Activated naive CD4-positive, alpha-beta T cell treated with anti-CD3 and anti-CD28 coated beads, Interleukin-2, amount 10 ng/mL, durations not matched to agents 7 days and 5 days (primary cell): ENCODE measurements around the gene AK5.

Source experiments
- CTCF ChIA-PET: fragments of 350-600 bp; sonication (Branson Sonifier 250); formaldehyde crosslinking; loops from one replicate; lab custom pipeline; 2021; ENCODE audit warnings: antibody characterized with exemption; lab: Charles Lee
- DNase-seq: peaks from one replicate; pipeline ENCODE4 v3.0.0-alpha.2; 2020
- H3K27ac Mint-ChIP-seq: one replicate; pipeline ENCODE4 v1.8.0; 2021; ENCODE audit warnings: mild to moderate bottlenecking, moderate library complexity, mixed read lengths
- H3K27me3 Mint-ChIP-seq: one replicate; pipeline ENCODE4 v1.8.0; 2021; ENCODE audit warnings: mild to moderate bottlenecking, mixed read lengths
- H3K36me3 Mint-ChIP-seq: one replicate; pipeline ENCODE4 v1.8.0; 2021; ENCODE audit warnings: mixed read lengths
- H3K4me1 Mint-ChIP-seq: one replicate; pipeline ENCODE4 v1.8.0; 2021; ENCODE audit warnings: mixed read lengths
- H3K4me3 Mint-ChIP-seq: one replicate; pipeline ENCODE4 v1.8.0; 2021; ENCODE audit warnings: mild to moderate bottlenecking, moderate library complexity, mixed read lengths
- H3K9me3 Mint-ChIP-seq: one replicate; pipeline ENCODE4 v1.8.0; 2021; ENCODE audit warnings: mixed read lengths

AK5 gene

GRCh38 chr1:77540501-77541161 is 258.8 kb downstream of the AK5 start:
- Mint-ChIP-seq H3K36me3 (no peaks in the 10 kb centered on the region), H3K27me3 (no peaks in the 10 kb centered on the region), H3K9me3 (no peaks in the 10 kb centered on the region), H3K27ac (no peak overlapping the region), H3K4me1 (peaks cover 6% of the 10 kb centered on the region), H3K4me3 (no peak overlapping the region)
- CTCF ChIA-PET: no interaction called here
- no peak for DNase-seq

- no peak overlapping the region for H3K27ac Mint-ChIP-seq
- CTCF ChIA-PET: interaction anchor here (1.3 kb wide), 1 partner anchor 8 kb away, joined by 3 read pairs; no protein-coding TSS in a partner anchor
- peaks cover 6% of the 10 kb centered on the region for H3K4me1 Mint-ChIP-seq
- no peaks in the 10 kb centered on the region for H3K27me3 Mint-ChIP-seq
- no peak for DNase-seq
- H3K36me3 Mint-ChIP-seq: no peaks in the 10 kb centered on the region
- no peak overlapping the region for H3K4me3 Mint-ChIP-seq
- no peaks in the 10 kb centered on the region for H3K9me3 Mint-ChIP-seq
Observed at GRCh38 chr1:77541162-77541545, 259.3 kb downstream of the AK5 start.

- no peaks in the 10 kb centered on the region for H3K27me3 Mint-ChIP-seq
- H3K4me1 Mint-ChIP-seq: peaks cover 6% of the 10 kb centered on the region
- H3K36me3 Mint-ChIP-seq: no peaks in the 10 kb centered on the region
- H3K9me3 Mint-ChIP-seq: no peaks in the 10 kb centered on the region
- no peak overlapping the region for H3K27ac Mint-ChIP-seq
- no peak for DNase-seq
- H3K4me3 Mint-ChIP-seq: no peak overlapping the region
- CTCF ChIA-PET: interaction anchor here (0.8 kb wide), 1 partner anchor 1390 kb away, joined by 3 read pairs; no protein-coding TSS in a partner anchor
Observed at GRCh38 chr1:77542813-77543420, 261.1 kb downstream of the AK5 start.

- Mint-ChIP-seq H3K36me3 (no peaks in the 10 kb centered on the region), H3K9me3 (no peaks in the 10 kb centered on the region), H3K27ac (no peak overlapping the region), H3K4me3 (no peak overlapping the region), H3K4me1 (peaks cover 6% of the 10 kb centered on the region), H3K27me3 (no peaks in the 10 kb centered on the region)
- CTCF ChIA-PET: interaction anchor here (1.8 kb wide), 1 partner anchor 10 kb away, joined by 7 read pairs; no protein-coding TSS in a partner anchor
- DNase-seq: no peak
Observed at GRCh38 chr1:77543822-77544448, 262.1 kb downstream of the AK5 start.

GRCh38 chr1:77544845-77545244 is 263.0 kb downstream of the AK5 start:
- CTCF ChIA-PET: interaction anchor here (0.6 to 1.8 kb wide), 2 partner anchors 11 to 112 kb away, joined by 3 to 7 read pairs; no protein-coding TSS in a partner anchor
- Mint-ChIP-seq H3K4me1 (peaks cover 3% of the 10 kb centered on the region), H3K27ac (no peak overlapping the region), H3K27me3 (no peaks in the 10 kb centered on the region), H3K36me3 (no peaks in the 10 kb centered on the region), H3K4me3 (no peak overlapping the region), H3K9me3 (no peaks in the 10 kb centered on the region)
- DNase-seq: no peak

- no peaks in the 10 kb centered on the region for H3K27me3 Mint-ChIP-seq
- no peak overlapping the region for H3K4me3 Mint-ChIP-seq
- DNase-seq: no peak
- H3K4me1 Mint-ChIP-seq: no peaks in the 10 kb centered on the region
- no peaks in the 10 kb centered on the region for H3K9me3 Mint-ChIP-seq
- H3K27ac Mint-ChIP-seq: no peak overlapping the region
- CTCF ChIA-PET: interaction anchor here (1.8 kb wide), 1 partner anchor 12 kb away, joined by 7 read pairs; no protein-coding TSS in a partner anchor
- no peaks in the 10 kb centered on the region for H3K36me3 Mint-ChIP-seq
Observed at GRCh38 chr1:77545970-77546369, 264.2 kb downstream of the AK5 start.

GRCh38 chr1:77546890-77547289 is 265.1 kb downstream of the AK5 start:
- no peak overlapping the region for H3K27ac Mint-ChIP-seq
- H3K9me3 Mint-ChIP-seq: no peaks in the 10 kb centered on the region
- CTCF ChIA-PET: no interaction called here
- no peaks in the 10 kb centered on the region for H3K27me3 Mint-ChIP-seq
- H3K36me3 Mint-ChIP-seq: no peaks in the 10 kb centered on the region
- H3K4me1 Mint-ChIP-seq: no peaks in the 10 kb centered on the region
- H3K4me3 Mint-ChIP-seq: no peak overlapping the region
- no peak for DNase-seq

GRCh38 chr1:77548285-77548684 is 266.5 kb downstream of the AK5 start:
- Mint-ChIP-seq H3K9me3 (no peaks in the 10 kb centered on the region), H3K27ac (no peak overlapping the region), H3K4me3 (no peak overlapping the region), H3K27me3 (no peaks in the 10 kb centered on the region), H3K36me3 (no peaks in the 10 kb centered on the region), H3K4me1 (no peaks in the 10 kb centered on the region)
- DNase-seq: no peak
- CTCF ChIA-PET: interaction anchor here (1.2 kb wide), 1 partner anchor 15 kb away, joined by 6 read pairs; no protein-coding TSS in a partner anchor

GRCh38 chr1:77550135-77550534 is 268.3 kb downstream of the AK5 start:
- H3K36me3 Mint-ChIP-seq: no peaks in the 10 kb centered on the region
- CTCF ChIA-PET: no interaction called here
- DNase-seq: no peak
- no peaks in the 10 kb centered on the region for H3K4me1 Mint-ChIP-seq
- H3K27me3 Mint-ChIP-seq: no peaks in the 10 kb centered on the region
- H3K9me3 Mint-ChIP-seq: no peaks in the 10 kb centered on the region
- no peak overlapping the region for H3K27ac Mint-ChIP-seq
- H3K4me3 Mint-ChIP-seq: no peak overlapping the region

- no peak overlapping the region for H3K4me3 Mint-ChIP-seq
- H3K27ac Mint-ChIP-seq: no peak overlapping the region
- no peaks in the 10 kb centered on the region for H3K9me3 Mint-ChIP-seq
- no peaks in the 10 kb centered on the region for H3K27me3 Mint-ChIP-seq
- CTCF ChIA-PET: no interaction called here
- H3K36me3 Mint-ChIP-seq: no peaks in the 10 kb centered on the region
- H3K4me1 Mint-ChIP-seq: peaks cover 2% of the 10 kb centered on the region
- no peak for DNase-seq
Observed at GRCh38 chr1:77552626-77553025, 270.8 kb downstream of the AK5 start.

GRCh38 chr1:77553568-77554291 is 271.9 kb downstream of the AK5 start:
- Mint-ChIP-seq H3K27ac (no peak overlapping the region), H3K27me3 (no peaks in the 10 kb centered on the region)

GRCh38 chr1:77556045-77556444 is 274.2 kb downstream of the AK5 start:
- peaks cover 2% of the 10 kb centered on the region for H3K4me1 Mint-ChIP-seq
- CTCF ChIA-PET: no interaction called here
- no peak overlapping the region for H3K4me3 Mint-ChIP-seq
- H3K27me3 Mint-ChIP-seq: no peaks in the 10 kb centered on the region
- H3K36me3 Mint-ChIP-seq: peaks cover 4% of the 10 kb centered on the region
- H3K9me3 Mint-ChIP-seq: no peaks in the 10 kb centered on the region
- DNase-seq: no peak
- no peak overlapping the region for H3K27ac Mint-ChIP-seq

More at GRCh38 chr1:77553568-77554291, 271.9 kb downstream of the AK5 start:
- no peaks in the 10 kb centered on the region for H3K9me3 Mint-ChIP-seq
- peaks cover 2% of the 10 kb centered on the region for H3K4me1 Mint-ChIP-seq
- H3K36me3 Mint-ChIP-seq: peaks cover 2% of the 10 kb centered on the region
- no peak for DNase-seq
- no peak overlapping the region for H3K4me3 Mint-ChIP-seq
- CTCF ChIA-PET: no interaction called here

- Mint-ChIP-seq H3K27me3 (no peaks in the 10 kb centered on the region), H3K4me3 (no peak overlapping the region), H3K36me3 (peaks cover 9% of the 10 kb centered on the region), H3K4me1 (peaks cover 2% of the 10 kb centered on the region), H3K9me3 (no peaks in the 10 kb centered on the region), H3K27ac (no peak overlapping the region)
- no peak for DNase-seq
- CTCF ChIA-PET: interaction anchor here (0.5 kb wide), 1 partner anchor 256 kb away, joined by 3 read pairs; no protein-coding TSS in a partner anchor
Observed at GRCh38 chr1:77557053-77557452, 275.2 kb downstream of the AK5 start.

- Mint-ChIP-seq H3K4me1 (peaks cover 2% of the 10 kb centered on the region), H3K27me3 (no peaks in the 10 kb centered on the region), H3K27ac (no peak overlapping the region), H3K36me3 (peaks cover 9% of the 10 kb centered on the region), H3K4me3 (no peak overlapping the region), H3K9me3 (no peaks in the 10 kb centered on the region)
- DNase-seq: no peak
- CTCF ChIA-PET: no interaction called here
Observed at GRCh38 chr1:77558591-77559164, 276.9 kb downstream of the AK5 start.
